Stimulated activated CD8-positive, alpha-beta memory T cell treated with anti-CD3 and anti-CD28 coated beads, Interleukin-2, amount 100 ng/mL, for 1 hour (primary cell): ENCODE data around the gene MMD2.

ENCODE experiments used
- DNase-seq, 2 donors: peaks; one replicate each; pipeline ENCODE4 v3.0.0-alpha.2; 2020; ENCODE audit warnings: low read depth in 2 of 2

MMD2 gene

GRCh38 chr7:4868493-4868892 lies 90.5 kb downstream of the MMD2 start:
- no peak for DNase-seq

GRCh38 chr7:4866528-4867496 lies 92.2 kb downstream of the MMD2 start:
- DNase-seq = no peak

- DNase-seq = no peak
Measured at GRCh38 chr7:4862156-4862555, 96.8 kb downstream of the MMD2 start.

GRCh38 chr7:4861673-4862072 lies 97.3 kb downstream of the MMD2 start, which contains the start of gene PAPOLB:
TSS of gene PAPOLB (minus strand) at chr7:4862030. CDS start at chr7:4861810, 220 bp downstream.
- no peak for DNase-seq

GRCh38 chr7:4861227-4861626 lies 97.8 kb downstream of the MMD2 start:
- no peak for DNase-seq

- no peak for DNase-seq
Measured at GRCh38 chr7:4857189-4857588, 101.8 kb downstream of the MMD2 start.

- no peak for DNase-seq
Measured at GRCh38 chr7:4856336-4857057, 102.5 kb downstream of the MMD2 start.
